GM13977 (cell line): ENCODE measurements around the gene BRSK1.

Source experiments
- DNase-seq: peaks from one replicate; pipeline ENCODE4 v3.0.0; 2012; ENCODE audit warnings: low spot score
- in situ Hi-C: fragments of 300-500 bp; cut with MboI; formaldehyde crosslinking; loops from one replicate; pipeline ENCODE4 v1.12.0; 2022; ENCODE audit warnings: low sequenced_read_pairs, low pct_unique_long_range_greater_than_20kb, mixed read lengths, inconsistent platforms; ENCODE audit not compliant: unreplicated experiment
- TF ChIP-seq, protein P1 (sequence below): IDR thresholded peaks from 2 replicates; pipeline ENCODE4 v1.5.1; 2012; ENCODE audit warnings: mild to moderate bottlenecking, control low read depth; ENCODE audit not compliant: insufficient read depth; ENCODE audit errors: extremely low read depth, missing control alignments

Gene BRSK1

DNA sequence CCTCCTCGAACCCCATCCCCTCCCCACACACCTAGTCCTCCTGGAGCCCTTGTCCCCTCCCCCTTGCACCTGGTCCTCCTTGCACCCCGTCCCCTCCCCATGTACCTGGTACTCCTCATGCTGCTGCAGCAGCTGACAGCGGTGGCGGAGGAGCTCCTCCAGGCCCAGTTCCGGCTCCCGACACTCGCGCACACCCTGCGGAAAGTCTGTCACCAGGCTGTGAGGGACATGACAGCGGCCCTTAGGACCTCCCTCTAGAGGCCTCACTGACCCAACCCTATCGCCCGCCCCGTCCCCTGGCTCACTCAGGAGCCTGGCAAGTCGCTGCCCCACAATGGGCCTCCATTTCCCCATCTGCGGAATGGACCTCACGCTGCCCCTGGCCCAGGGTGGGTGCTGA, 18.6 kb upstream of the BRSK1 start:
- TF ChIP-seq, protein P1, sequence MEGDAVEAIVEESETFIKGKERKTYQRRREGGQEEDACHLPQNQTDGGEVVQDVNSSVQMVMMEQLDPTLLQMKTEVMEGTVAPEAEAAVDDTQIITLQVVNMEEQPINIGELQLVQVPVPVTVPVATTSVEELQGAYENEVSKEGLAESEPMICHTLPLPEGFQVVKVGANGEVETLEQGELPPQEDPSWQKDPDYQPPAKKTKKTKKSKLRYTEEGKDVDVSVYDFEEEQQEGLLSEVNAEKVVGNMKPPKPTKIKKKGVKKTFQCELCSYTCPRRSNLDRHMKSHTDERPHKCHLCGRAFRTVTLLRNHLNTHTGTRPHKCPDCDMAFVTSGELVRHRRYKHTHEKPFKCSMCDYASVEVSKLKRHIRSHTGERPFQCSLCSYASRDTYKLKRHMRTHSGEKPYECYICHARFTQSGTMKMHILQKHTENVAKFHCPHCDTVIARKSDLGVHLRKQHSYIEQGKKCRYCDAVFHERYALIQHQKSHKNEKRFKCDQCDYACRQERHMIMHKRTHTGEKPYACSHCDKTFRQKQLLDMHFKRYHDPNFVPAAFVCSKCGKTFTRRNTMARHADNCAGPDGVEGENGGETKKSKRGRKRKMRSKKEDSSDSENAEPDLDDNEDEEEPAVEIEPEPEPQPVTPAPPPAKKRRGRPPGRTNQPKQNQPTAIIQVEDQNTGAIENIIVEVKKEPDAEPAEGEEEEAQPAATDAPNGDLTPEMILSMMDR, result no peak
- in situ Hi-C loops, result no loop called here

DNA sequence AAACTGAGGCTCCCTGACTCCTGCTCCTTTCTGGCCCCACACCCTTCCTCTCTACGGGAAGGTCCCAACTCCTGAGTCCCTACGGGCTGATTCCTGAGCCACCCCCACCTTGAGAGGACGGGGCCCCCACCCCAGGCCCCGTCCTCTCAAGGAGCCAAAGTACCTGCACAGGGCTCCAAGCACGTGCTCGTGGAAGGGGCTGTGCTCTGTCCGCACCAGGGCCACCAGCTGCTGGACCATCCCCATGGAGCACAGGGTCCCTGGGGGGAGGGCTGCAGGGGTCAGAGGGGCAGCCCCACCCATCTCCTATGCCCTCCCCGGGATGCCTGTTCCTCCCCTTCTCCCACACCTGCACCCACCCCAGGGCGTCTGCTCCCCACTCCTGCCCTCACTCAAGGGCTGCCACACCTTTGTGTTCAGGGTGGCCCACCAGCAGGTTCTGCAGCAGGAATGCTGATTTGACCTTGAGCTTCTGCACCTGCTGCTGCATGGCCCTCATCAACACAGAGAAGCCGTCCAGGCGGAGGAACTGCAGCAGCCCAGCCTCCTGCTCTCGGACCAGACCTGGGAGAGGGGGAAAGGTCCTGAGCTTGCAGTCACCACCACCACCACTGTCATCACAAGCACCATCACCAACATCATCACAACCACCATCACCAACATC, 17.9 kb upstream of the BRSK1 start:
- in situ Hi-C loops, result no loop called here
- TF ChIP-seq, protein P1, result no peak
- no peak for DNase-seq

More for the DNA sequence above, 18.6 kb upstream of the BRSK1 start:
- no peak for DNase-seq

DNA sequence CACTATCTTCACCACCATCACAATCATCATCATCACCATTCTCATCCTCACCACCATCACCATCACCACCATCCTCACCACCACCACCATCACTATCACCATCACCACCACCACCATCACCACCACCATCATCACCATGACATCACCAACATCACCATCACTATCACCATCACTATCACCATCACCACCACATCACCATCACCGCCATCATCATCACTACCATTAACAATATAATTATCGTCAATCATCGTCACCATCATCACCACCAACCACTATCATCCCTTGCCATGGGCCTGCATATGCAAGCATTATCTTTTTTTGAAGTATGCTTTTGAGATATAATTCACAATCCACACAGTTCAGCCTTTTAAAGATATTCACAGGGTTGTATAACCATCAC, 17.4 kb upstream of the BRSK1 start:
- no peak for DNase-seq
- in situ Hi-C loops, result no loop called here
- TF ChIP-seq, protein P1, result no peak

DNA sequence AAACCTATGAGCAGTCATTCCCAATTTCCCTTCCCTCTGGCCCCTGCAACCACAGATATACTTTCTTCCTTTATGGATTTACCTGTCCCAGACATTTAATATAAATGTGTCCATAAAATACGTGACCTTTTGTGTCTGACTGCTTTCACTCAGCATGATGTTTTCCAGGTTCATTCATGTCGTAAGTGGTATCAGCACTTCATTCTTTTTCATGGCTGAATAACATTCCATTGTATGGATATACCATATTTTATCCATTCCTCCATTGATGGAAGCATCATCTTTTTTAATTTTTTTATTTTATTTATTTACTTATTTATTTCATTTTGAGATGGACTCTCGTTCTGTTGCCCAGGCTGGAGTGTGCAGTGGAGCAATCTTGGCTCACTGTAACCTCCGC, 17.0 kb upstream of the BRSK1 start:
- in situ Hi-C loops, result no loop called here
- TF ChIP-seq, protein P1, result no peak
- DNase-seq, result no peak

DNA sequence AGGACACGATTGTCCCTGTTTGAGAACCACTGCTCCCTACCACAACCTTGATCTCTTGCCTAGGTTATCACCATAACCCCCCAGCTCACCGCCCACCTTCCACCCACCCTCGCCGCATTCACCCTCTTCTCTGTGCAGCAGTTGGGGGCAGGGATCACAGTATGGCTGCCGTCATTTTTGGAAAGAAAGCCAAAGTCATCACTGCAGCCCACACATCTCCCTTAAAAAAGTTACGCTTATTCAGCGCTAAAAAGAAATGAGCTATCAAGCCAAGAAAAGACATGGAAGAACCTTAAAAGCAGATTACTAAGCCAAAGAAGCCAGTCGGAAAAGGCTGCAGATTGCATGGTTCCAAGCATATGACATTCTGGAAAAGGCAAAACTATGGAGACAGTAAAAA, 14.5 kb upstream of the BRSK1 start:
- DNase-seq, result no peak
- TF ChIP-seq, protein P1, result no peak
- in situ Hi-C loops, result no loop called here

DNA sequence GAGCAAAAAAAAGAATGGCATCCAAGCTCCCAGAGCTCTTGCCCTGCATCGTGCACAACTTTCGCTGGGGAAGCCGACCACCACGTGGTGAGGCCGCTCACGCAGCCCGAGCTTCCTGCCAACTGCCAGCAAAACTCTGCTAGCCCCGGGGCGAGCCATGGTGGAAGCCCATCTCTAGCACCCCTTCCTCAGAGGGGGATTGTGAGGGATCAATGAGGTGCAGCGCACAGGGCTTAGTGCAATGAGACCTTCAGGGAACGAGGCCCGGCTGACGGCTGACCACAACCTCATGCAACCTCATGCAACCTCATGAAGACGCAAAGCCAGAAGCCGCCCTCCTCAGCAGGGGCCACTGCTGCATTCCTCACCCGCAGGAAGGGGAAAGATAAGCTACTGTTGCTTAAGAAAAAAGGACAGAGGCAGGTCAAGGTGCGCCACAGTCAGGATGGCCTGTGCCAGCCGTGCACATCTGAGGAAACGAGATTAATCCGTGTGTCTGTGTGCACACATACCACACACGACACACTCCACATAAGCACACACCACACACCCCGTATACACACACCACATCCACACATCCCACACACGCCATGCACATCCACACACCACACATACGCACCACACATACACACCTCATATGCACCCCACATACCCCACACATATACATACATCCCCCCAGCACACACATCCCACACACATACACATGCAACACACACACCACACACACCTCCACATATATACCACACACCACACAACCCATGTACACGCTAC, 13.4 kb upstream of the BRSK1 start:
- no peak for DNase-seq
- TF ChIP-seq, protein P1, result no peak
- in situ Hi-C loops, result no loop called here
